ENCODE measurements around the gene DIAPH1. TPM values are rescaled to one million over a fixed set of nuclear protein-coding genes. Genes with fewer than 3 reads are reported as not detected.

DIAPH1 gene
- total RNA-seq, 2 donors from 2014 or later, result 104 to 106 TPM

DNA sequence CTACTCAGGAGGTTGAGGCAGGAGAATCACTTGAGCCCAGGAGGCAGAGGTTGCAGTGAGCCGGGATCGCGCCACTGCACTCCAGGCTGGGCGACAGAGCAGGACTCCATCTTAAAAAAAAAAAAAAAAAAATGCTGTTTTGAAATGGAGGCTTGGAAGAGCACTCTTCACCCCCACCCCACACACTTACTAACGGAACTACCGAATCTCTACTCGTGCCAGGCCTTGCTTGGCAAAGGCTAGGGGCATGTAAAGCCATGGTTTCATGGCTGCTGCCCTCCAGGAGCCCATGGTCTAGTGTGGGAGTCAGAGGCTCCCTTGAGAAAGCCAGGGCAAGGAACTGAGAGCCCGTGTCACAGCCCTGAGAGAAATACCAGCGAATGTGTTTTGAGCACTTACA is 108.6 kb downstream of the DIAPH1 start:
- Histone ChIP-seq H3K27me3 (ENCODE audit: control insufficient read depth, insufficient read depth, low read length, poor library complexity, severe bottlenecking) (no peaks in the 10 kb centered on the region), H3K9me3 (ENCODE audit: control insufficient read depth, low read length) (no peaks in the 10 kb centered on the region), H3K4me1 (ENCODE audit: control insufficient read depth, insufficient read depth, low read length) (peaks cover 22% of the 10 kb centered on the region), H3K27ac (ENCODE audit: low read depth, low read length) (no peak overlapping the region), H3K36me3 (ENCODE audit: control insufficient read depth, insufficient read depth, low read length) (peaks cover 16% of the 10 kb centered on the region), H3K9ac (ENCODE audit: extremely low read depth, low read length, poor library complexity, severe bottlenecking) (no peak overlapping the region), H3K4me3 (ENCODE audit: low read length) (no peak overlapping the region)
- TF ChIP-seq, protein P1, sequence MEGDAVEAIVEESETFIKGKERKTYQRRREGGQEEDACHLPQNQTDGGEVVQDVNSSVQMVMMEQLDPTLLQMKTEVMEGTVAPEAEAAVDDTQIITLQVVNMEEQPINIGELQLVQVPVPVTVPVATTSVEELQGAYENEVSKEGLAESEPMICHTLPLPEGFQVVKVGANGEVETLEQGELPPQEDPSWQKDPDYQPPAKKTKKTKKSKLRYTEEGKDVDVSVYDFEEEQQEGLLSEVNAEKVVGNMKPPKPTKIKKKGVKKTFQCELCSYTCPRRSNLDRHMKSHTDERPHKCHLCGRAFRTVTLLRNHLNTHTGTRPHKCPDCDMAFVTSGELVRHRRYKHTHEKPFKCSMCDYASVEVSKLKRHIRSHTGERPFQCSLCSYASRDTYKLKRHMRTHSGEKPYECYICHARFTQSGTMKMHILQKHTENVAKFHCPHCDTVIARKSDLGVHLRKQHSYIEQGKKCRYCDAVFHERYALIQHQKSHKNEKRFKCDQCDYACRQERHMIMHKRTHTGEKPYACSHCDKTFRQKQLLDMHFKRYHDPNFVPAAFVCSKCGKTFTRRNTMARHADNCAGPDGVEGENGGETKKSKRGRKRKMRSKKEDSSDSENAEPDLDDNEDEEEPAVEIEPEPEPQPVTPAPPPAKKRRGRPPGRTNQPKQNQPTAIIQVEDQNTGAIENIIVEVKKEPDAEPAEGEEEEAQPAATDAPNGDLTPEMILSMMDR (conservative IDR thresholded peaks at IDR 0.05), result no peak
- no peak overlapping the region for H3K4me3 Mint-ChIP-seq
- H3K27me3 Mint-ChIP-seq (ENCODE audit: insufficient read depth), result peaks cover 6% of the 10 kb centered on the region
- WGBS, 2 experiments (ENCODE audit: insufficient coverage in 1 of 2, insufficient read length in 1 of 2), result 92 to 100% methylated on average over 4 to 8 of the region's 9 CpGs
- peaks cover 13% of the 10 kb centered on the region for H3K36me3 Mint-ChIP-seq (ENCODE audit: low read depth)
- H3K4me1 Mint-ChIP-seq, result peaks cover 29% of the 10 kb centered on the region
- DNase-seq, result no peak
- H3K9me3 Mint-ChIP-seq, result no peaks in the 10 kb centered on the region
- H3K27ac Mint-ChIP-seq, result no peak overlapping the region

DNA sequence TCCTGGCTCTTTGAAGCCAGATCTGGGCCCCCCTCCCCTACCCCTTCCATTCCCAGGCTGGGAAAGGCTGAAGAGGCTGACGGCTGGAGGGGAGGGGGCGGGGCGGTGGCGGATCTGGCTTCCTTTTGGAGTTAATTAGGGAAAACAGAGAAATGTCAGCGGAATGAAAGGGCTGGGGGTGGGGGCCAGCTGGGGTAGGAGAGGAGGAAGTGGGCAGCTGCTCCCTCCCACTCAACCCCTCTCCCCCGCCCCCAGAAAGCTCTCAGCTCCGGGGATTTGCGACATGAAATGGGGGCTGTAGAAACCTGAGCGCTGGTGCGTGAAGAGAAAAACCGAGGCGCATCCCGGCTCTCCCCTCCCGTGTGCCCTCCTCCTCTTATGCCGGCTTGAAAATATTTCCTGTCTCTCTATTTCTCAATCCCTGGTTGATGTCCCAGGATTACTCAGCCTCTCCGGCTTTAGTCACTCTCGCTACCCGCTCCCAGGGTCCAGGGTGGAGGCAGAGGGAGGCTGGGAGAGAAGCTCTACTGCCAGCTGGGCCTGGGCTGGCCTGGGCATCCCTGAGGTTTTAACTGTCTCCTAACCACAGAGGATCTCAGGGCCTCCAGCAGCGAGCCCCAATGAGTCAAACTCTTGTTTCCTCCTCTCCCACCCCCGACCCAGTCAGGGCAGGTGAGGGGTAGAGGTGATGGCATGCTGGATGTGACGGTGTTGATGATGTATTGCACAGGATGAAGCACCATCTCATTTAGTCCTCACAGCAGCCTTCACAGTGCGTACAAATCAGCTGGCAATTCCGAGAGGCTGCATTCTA is 109.8 kb downstream of the DIAPH1 start:
- Histone ChIP-seq H3K4me1 (ENCODE audit: control insufficient read depth, insufficient read depth, low read length) (peaks cover 15% of the 10 kb centered on the region), H3K4me3 (ENCODE audit: low read length) (no peak overlapping the region), H3K9me3 (ENCODE audit: control insufficient read depth, low read length) (no peaks in the 10 kb centered on the region), H3K27me3 (ENCODE audit: control insufficient read depth, insufficient read depth, low read length, poor library complexity, severe bottlenecking) (no peaks in the 10 kb centered on the region), H3K9ac (ENCODE audit: extremely low read depth, low read length, poor library complexity, severe bottlenecking) (no peak overlapping the region), H3K36me3 (ENCODE audit: control insufficient read depth, insufficient read depth, low read length) (peaks cover 11% of the 10 kb centered on the region), H3K27ac (ENCODE audit: low read depth, low read length) (peak overlapping the region; percentile 72)
- H3K4me1 Mint-ChIP-seq, result peaks cover 19% of the 10 kb centered on the region
- H3K36me3 Mint-ChIP-seq (ENCODE audit: low read depth), result peaks cover 16% of the 10 kb centered on the region
- no peak overlapping the region for H3K27ac Mint-ChIP-seq
- TF ChIP-seq, protein P1 (conservative IDR thresholded peaks at IDR 0.05), result no peak
- no peaks in the 10 kb centered on the region for H3K9me3 Mint-ChIP-seq
- peak; percentile 89 for DNase-seq
- 42 to 78% methylated on average over 5 to 21 of the region's 23 CpGs for WGBS, 2 experiments (ENCODE audit: insufficient coverage in 1 of 2, insufficient read length in 1 of 2)
- peaks cover 6% of the 10 kb centered on the region for H3K27me3 Mint-ChIP-seq (ENCODE audit: insufficient read depth)
- peak overlapping the region; percentile 28 for H3K4me3 Mint-ChIP-seq

DNA sequence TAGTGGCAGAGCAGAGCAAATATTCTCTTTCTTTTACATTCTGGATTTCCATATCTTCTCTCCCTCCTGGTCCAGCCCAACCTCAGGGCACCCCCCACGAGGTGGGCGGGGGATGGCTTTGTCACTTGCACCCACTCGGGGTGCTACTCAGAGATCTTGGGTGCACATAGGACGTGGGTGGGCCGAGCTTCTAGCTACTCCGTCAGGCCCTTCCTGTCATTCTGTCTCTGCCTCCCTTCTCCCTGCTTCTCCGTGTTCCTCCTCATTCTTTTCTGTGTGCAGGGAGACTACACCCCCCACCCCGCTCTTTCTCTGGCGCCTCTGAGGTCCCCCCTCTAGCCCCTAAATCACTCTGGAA is 110.4 kb downstream of the DIAPH1 start:
- WGBS, 2 experiments (ENCODE audit: insufficient coverage in 1 of 2, insufficient read length in 1 of 2), result 15 to 28% methylated on average over 6 to 9 of the region's 9 CpGs
- Histone ChIP-seq H3K27ac (ENCODE audit: low read depth, low read length) (peak overlapping the region; percentile 72), H3K27me3 (ENCODE audit: control insufficient read depth, insufficient read depth, low read length, poor library complexity, severe bottlenecking) (no peaks in the 10 kb centered on the region), H3K4me3 (ENCODE audit: low read length) (no peak overlapping the region), H3K4me1 (ENCODE audit: control insufficient read depth, insufficient read depth, low read length) (peaks cover 11% of the 10 kb centered on the region), H3K9ac (ENCODE audit: extremely low read depth, low read length, poor library complexity, severe bottlenecking) (no peak overlapping the region), H3K9me3 (ENCODE audit: control insufficient read depth, low read length) (no peaks in the 10 kb centered on the region), H3K36me3 (ENCODE audit: control insufficient read depth, insufficient read depth, low read length) (peaks cover 8% of the 10 kb centered on the region)
- TF ChIP-seq, protein P1 (conservative IDR thresholded peaks at IDR 0.05), result no peak
- DNase-seq, result no peak
- Mint-ChIP-seq H3K4me3 (peak overlapping the region; percentile 28), H3K36me3 (ENCODE audit: low read depth) (peaks cover 16% of the 10 kb centered on the region), H3K9me3 (no peaks in the 10 kb centered on the region), H3K4me1 (peaks cover 13% of the 10 kb centered on the region), H3K27me3 (ENCODE audit: insufficient read depth) (peaks cover 4% of the 10 kb centered on the region), H3K27ac (no peak overlapping the region)
